OCI-LY1 (cell line): ENCODE measurements around the gene TTC27.

ENCODE experiments used
- H2AFZ ChIP-seq: fragments of 200-600 bp; sonication (generic), shearing (Covaris generic); 2 replicates; pipeline ENCODE4 v1.6.0; 2014; ENCODE audit warnings: antibody characterized with exemption, mild to moderate bottlenecking, low read length
- H3F3A ChIP-seq: fragments of 200-600 bp; sonication (generic), shearing (Covaris generic); 2 replicates; pipeline ENCODE4 v1.6.0; 2014; ENCODE audit warnings: mild to moderate bottlenecking, antibody characterized with exemption, low read length, moderate library complexity; ENCODE audit not compliant: insufficient read depth
- H3K27ac ChIP-seq: fragments of 200-600 bp; sonication (generic); 2 replicates; pipeline ENCODE4 v1.5.1; 2014; ENCODE audit warnings: low read length, mixed run types, mild to moderate bottlenecking, low read depth; ENCODE audit not compliant: poor library complexity, severe bottlenecking
- H3K27me3 ChIP-seq: fragments of 200-600 bp; sonication (generic); 2 replicates; pipeline ENCODE4 v1.6.0; 2014; ENCODE audit warnings: antibody characterized with exemption, mild to moderate bottlenecking, low read length, moderate library complexity; ENCODE audit not compliant: insufficient read depth
- H3K36me3 ChIP-seq: fragments of 200-600 bp; sonication (generic); 2 replicates; pipeline ENCODE4 v1.6.1; 2014; ENCODE audit warnings: mild to moderate bottlenecking, antibody characterized with exemption, low read length, moderate library complexity, mixed read lengths; ENCODE audit not compliant: insufficient read depth
- H3K4me1 ChIP-seq: fragments of 200-600 bp; sonication (generic); 2 replicates; pipeline ENCODE4 v1.5.1; 2014; ENCODE audit warnings: mild to moderate bottlenecking, low read length, moderate library complexity; ENCODE audit not compliant: insufficient read depth, severe bottlenecking
- H3K4me2 ChIP-seq: fragments of 200-600 bp; sonication (generic), shearing (Covaris generic); 2 replicates; pipeline ENCODE4 v1.6.1; 2014; ENCODE audit warnings: low read length
- H3K4me3 ChIP-seq: fragments of 200-600 bp; sonication (generic); 2 replicates; pipeline ENCODE4 v1.5.1; 2014; ENCODE audit warnings: low read length, low read depth, mild to moderate bottlenecking, mixed read lengths; ENCODE audit not compliant: poor library complexity, severe bottlenecking
- H3K79me2 ChIP-seq: fragments of 200-600 bp; shearing (Covaris generic); 2 replicates; pipeline ENCODE4 v1.6.1; 2016; ENCODE audit warnings: mixed run types, low read length, mixed read lengths; ENCODE audit not compliant: insufficient read depth
- H3K9ac ChIP-seq: fragments of 200-600 bp; sonication (generic), shearing (Covaris generic); 2 replicates; pipeline ENCODE4 v1.6.1; 2014; ENCODE audit warnings: mild to moderate bottlenecking, low read length, mixed read lengths
- H3K9me2 ChIP-seq: fragments of 200-600 bp; sonication (generic), shearing (Covaris generic); 2 replicates; pipeline ENCODE4 v1.6.1; 2014; ENCODE audit warnings: low read depth, mild to moderate bottlenecking, low read length, mixed read lengths
- H3K9me3 ChIP-seq: fragments of 200-600 bp; shearing (Covaris generic); 2 replicates; pipeline ENCODE4 v1.6.1; 2014; ENCODE audit warnings: low read length, mixed read lengths
- H4K20me1 ChIP-seq: fragments of 200-600 bp; sonication (generic), shearing (Covaris generic); 2 replicates; pipeline ENCODE4 v1.6.0; 2016; ENCODE audit warnings: mild to moderate bottlenecking, low read length; ENCODE audit not compliant: insufficient read depth
- EZH2 ChIP-seq: fragments of 200-600 bp; sonication (generic), shearing (Covaris generic); IDR thresholded peaks from 2 replicates; pipeline ENCODE4 v1.8.0; 2017; ENCODE audit warnings: borderline replicate concordance, mixed run types, mild to moderate bottlenecking, antibody characterized with exemption, low read length, moderate library complexity, mixed read lengths
- TF ChIP-seq, protein P1 (sequence below): fragments of 200-600 bp; sonication (generic), shearing (Covaris generic); IDR thresholded peaks from 2 replicates; pipeline ENCODE4 v1.5.1; 2017; ENCODE audit warnings: mild to moderate bottlenecking, antibody characterized with exemption, low read length, moderate library complexity, mixed read lengths

Gene TTC27

GRCh38 chr2:32783933-32784332 is 156.1 kb downstream of the TTC27 start:
- TF ChIP-seq EZH2 = no peak
- TF ChIP-seq, protein P1, sequence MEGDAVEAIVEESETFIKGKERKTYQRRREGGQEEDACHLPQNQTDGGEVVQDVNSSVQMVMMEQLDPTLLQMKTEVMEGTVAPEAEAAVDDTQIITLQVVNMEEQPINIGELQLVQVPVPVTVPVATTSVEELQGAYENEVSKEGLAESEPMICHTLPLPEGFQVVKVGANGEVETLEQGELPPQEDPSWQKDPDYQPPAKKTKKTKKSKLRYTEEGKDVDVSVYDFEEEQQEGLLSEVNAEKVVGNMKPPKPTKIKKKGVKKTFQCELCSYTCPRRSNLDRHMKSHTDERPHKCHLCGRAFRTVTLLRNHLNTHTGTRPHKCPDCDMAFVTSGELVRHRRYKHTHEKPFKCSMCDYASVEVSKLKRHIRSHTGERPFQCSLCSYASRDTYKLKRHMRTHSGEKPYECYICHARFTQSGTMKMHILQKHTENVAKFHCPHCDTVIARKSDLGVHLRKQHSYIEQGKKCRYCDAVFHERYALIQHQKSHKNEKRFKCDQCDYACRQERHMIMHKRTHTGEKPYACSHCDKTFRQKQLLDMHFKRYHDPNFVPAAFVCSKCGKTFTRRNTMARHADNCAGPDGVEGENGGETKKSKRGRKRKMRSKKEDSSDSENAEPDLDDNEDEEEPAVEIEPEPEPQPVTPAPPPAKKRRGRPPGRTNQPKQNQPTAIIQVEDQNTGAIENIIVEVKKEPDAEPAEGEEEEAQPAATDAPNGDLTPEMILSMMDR = no peak
- Histone ChIP-seq H3K79me2 (no peaks in the 10 kb centered on the region), H3F3A (no peaks in the 10 kb centered on the region), H3K4me1 (peaks cover 15% of the 10 kb centered on the region), H3K36me3 (peaks cover 59% of the 10 kb centered on the region), H3K4me2 (no peak overlapping the region), H3K4me3 (no peak overlapping the region), H3K9me3 (peaks cover 17% of the 10 kb centered on the region; the same call in 1 of the 2 replicates), H2AFZ (no peak overlapping the region), H3K27ac (no peak overlapping the region), H4K20me1 (no peaks in the 10 kb centered on the region), H3K9me2 (no peaks in the 10 kb centered on the region), H3K9ac (no peak overlapping the region), H3K27me3 (no peaks in the 10 kb centered on the region)

- Histone ChIP-seq H3K27ac (no peak overlapping the region), H3K9me2 (no peaks in the 10 kb centered on the region), H4K20me1 (no peaks in the 10 kb centered on the region), H3F3A (no peaks in the 10 kb centered on the region), H3K27me3 (no peaks in the 10 kb centered on the region), H3K9ac (no peak overlapping the region), H3K9me3 (peaks cover 10% of the 10 kb centered on the region; the same call in 1 of the 2 replicates), H3K4me1 (peaks cover 15% of the 10 kb centered on the region), H2AFZ (no peak overlapping the region), H3K36me3 (peaks cover 43% of the 10 kb centered on the region), H3K79me2 (no peaks in the 10 kb centered on the region), H3K4me3 (no peak overlapping the region), H3K4me2 (no peak overlapping the region)
- TF ChIP-seq, protein P1 = no peak
- no peak for TF ChIP-seq EZH2
Observed at GRCh38 chr2:32787207-32787606, 159.4 kb downstream of the TTC27 start.

- H3K4me3 ChIP-seq = no peak overlapping the region
- H3K36me3 ChIP-seq = peaks cover 43% of the 10 kb centered on the region
- no peak overlapping the region for H3K4me2 ChIP-seq
- no peaks in the 10 kb centered on the region for H3K9me2 ChIP-seq
- H4K20me1 ChIP-seq = no peaks in the 10 kb centered on the region
- TF ChIP-seq, protein P1 = no peak
- TF ChIP-seq EZH2 = no peak
- H3K27ac ChIP-seq = peak overlapping the region; percentile 27
- H2AFZ ChIP-seq = no peak overlapping the region
- peaks cover 15% of the 10 kb centered on the region for H3K4me1 ChIP-seq
- no peaks in the 10 kb centered on the region for H3F3A ChIP-seq
- H3K9ac ChIP-seq = no peak overlapping the region
- no peaks in the 10 kb centered on the region for H3K79me2 ChIP-seq
- no peaks in the 10 kb centered on the region for H3K27me3 ChIP-seq
- H3K9me3 ChIP-seq = peaks cover 10% of the 10 kb centered on the region; the same call in 1 of the 2 replicates
Observed at GRCh38 chr2:32788114-32788513, 160.3 kb downstream of the TTC27 start.
